Esophagus squamous epithelium (tissue), 4 donors: ENCODE data around the gene SNTB2.

Experiments used
- POLR2A ChIP-seq, 4 donors: fragments of 450-650 bp; IDR thresholded peaks; one replicate each; pipeline ENCODE4 v1.6.1; 2017; ENCODE audit warnings: antibody characterized with exemption in 4 of 4, mild to moderate bottlenecking in 4 of 4, moderate library complexity in 3 of 4
- TF ChIP-seq, protein P1 (sequence below), 6 experiments: fragments of 450-650 bp in 4 of 6; fragments of 200-600 bp in 2 of 6; sonication (generic) in 2 of 6; IDR thresholded peaks; one replicate each; pipeline ENCODE4 v1.5.1; 2016 to 2019; ENCODE audit warnings: antibody characterized with exemption in 6 of 6, mild to moderate bottlenecking in 4 of 6, moderate library complexity in 4 of 6

DNA sequence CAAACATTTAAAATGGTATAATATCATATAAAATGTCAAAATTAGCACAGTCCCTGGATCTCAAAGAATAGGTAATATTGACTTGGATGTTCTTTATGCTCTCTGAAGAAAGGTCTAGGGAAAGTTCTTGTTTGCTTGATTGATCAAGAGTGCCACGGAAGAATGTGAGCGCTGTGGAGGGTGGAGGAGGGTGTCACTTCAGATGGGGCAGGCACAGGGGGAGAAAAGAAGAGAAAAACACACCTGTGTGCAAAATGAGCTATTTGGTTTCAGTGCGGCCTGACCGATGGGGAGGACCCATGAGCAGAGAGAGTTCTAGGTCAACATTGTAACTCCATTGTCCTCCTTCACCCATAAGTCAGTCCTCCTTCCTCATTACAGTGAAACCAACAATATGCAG is 115.3 kb downstream of the SNTB2 start:
- TF ChIP-seq, protein P1, sequence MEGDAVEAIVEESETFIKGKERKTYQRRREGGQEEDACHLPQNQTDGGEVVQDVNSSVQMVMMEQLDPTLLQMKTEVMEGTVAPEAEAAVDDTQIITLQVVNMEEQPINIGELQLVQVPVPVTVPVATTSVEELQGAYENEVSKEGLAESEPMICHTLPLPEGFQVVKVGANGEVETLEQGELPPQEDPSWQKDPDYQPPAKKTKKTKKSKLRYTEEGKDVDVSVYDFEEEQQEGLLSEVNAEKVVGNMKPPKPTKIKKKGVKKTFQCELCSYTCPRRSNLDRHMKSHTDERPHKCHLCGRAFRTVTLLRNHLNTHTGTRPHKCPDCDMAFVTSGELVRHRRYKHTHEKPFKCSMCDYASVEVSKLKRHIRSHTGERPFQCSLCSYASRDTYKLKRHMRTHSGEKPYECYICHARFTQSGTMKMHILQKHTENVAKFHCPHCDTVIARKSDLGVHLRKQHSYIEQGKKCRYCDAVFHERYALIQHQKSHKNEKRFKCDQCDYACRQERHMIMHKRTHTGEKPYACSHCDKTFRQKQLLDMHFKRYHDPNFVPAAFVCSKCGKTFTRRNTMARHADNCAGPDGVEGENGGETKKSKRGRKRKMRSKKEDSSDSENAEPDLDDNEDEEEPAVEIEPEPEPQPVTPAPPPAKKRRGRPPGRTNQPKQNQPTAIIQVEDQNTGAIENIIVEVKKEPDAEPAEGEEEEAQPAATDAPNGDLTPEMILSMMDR (IDR thresholded peaks at IDR 0.05) = no peak
- TF ChIP-seq POLR2A (IDR thresholded peaks at IDR 0.05) = no peak
